DMS 273 (cell line): ENCODE data around the gene VSTM4.

Experiments
- DNase-seq: peaks from one replicate; lab custom pipeline; 2025; ENCODE audit not compliant: unreplicated experiment; lab: John Stamatoyannopoulos, UW

The VSTM4 gene, protein sequence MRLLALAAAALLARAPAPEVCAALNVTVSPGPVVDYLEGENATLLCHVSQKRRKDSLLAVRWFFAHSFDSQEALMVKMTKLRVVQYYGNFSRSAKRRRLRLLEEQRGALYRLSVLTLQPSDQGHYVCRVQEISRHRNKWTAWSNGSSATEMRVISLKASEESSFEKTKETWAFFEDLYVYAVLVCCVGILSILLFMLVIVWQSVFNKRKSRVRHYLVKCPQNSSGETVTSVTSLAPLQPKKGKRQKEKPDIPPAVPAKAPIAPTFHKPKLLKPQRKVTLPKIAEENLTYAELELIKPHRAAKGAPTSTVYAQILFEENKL

DNA sequence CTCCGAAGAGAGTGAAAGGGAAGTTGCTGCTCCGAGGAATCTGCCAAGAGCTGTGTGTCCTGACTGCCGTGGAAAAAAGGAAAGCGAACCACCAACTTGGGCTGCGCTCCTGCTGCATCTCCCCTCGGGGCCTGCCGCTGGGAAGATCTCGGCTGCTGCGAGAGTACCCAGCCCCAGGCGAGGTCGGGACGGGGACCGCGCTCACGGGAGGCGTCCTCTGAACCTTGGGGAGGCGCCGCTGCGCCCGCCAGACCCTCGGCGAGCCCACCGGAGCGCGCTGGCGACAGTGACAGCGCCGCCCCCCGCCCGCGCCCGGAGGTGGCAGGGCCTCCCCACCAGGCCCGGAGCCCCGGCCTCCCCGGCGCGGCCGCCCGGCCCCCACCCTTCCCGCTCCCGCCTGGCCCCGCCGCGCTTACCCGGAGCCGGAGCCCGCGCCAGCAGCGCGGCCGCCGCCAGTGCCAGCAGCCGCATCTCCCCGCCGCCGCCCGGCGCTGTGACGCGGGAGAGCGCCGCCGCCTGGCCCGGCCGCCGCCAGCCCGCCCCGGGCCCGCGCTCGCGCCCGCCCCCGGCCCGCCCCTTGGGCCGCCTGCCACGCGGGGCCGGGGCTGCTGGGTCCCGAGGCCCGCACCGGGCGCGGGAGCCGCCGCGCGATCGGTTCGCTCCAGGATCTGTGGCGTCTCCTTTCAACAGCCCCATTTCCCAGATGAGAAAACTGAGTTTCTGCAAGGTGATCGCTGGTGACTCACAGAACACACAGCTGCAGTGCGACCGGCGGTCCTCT is at the start of gene VSTM4:
VSTM4 (minus strand) TSS at position 508 of the 781 bp plus-strand sequence; CDS start at position 471, 37 bp downstream.
- DNase-seq, result peak; percentile 75

DNA sequence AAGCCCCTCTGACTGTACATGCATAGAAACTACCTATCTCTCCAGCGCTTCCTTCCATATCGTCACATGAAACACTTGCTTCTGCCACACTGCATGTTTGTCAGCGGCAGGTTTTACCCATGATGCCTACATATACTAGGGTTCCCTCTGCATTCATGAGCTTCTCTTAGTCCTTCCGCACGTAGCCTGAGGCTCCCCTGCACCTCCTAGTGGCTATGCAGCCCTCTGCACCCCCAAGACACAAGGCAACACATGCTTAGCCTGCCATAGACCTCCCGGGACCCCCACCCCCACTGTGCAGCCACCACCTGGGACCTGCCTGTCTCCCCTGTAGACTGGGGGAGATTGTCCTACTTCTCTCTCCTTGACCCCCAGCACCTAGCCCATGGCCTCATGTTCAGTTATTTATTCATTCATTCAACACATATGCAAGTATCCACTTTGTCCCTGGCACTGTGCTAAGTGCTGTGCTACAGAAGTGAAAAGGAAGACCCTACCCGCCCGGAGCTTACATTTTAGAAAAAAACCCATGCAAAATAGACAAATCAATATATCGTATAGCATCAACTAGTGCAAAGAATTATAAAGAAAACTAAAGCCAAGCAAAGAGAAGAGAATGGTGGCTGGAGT is 49.4 kb upstream of the VSTM4 start:
- DNase-seq, result peak; percentile 48

DNA sequence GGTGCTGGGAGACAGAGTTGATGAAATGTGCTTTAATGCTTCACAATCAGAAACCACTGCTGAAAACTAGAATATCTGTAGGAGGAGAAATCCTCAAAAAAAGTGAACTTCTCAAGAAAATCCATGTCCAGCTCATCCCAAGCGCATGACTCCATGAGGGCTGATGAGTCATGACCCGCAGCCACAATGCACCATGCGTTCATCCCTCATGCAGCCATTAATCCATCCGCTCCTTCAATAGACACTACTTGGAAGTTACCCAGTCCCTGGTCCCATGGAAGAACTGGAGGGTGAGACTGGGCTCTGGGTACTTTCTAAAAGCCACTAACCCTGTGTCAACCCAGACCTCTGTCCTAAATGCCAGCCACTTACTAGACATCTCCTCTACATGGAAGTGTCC is 48.4 kb upstream of the VSTM4 start:
- no peak for DNase-seq

DNA sequence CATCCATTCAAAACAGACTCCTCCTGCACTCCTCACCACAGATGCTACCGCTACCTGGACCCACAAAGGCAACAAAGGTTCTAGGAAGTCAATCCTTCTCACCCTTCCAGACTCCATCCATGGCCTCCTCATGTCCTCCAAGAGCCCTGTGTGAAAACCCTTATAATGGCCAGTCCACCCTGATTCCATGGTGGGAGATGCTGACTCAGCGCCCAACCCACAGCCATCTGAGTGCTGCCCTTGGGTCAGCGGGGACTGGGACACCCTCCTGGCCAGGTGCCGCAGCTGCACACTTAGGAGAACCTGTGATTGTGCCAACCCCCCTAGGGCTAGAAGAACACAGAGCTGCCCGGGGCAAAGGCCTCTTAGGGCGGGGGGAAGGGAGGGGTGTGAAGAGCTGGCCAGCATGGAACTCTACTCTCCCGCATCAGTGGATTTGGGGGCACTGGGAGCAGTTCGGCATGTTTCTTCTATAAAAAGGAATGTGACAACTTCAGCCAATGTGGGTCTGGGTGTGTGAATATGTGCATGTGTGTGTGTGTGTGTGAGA is 47.5 kb upstream of the VSTM4 start:
- DNase-seq, result no peak

DNA sequence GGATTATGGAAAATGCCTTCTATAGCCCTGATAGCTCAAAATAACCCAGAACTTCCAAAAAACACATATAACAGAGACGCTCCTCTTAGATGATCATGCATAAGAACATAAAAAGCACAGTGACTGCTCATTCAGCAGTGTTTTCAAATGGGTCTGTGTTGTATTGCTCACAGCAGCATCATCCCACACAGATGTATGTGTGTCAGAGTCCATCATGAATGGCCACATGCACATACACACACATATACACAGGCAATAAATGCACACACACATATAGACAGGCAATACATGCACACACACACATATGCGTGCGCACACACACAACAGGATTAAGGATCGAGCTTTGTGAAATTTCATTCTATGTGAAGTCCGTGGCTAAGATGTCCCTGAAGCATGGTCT is 46.7 kb upstream of the VSTM4 start:
- DNase-seq, result no peak

DNA sequence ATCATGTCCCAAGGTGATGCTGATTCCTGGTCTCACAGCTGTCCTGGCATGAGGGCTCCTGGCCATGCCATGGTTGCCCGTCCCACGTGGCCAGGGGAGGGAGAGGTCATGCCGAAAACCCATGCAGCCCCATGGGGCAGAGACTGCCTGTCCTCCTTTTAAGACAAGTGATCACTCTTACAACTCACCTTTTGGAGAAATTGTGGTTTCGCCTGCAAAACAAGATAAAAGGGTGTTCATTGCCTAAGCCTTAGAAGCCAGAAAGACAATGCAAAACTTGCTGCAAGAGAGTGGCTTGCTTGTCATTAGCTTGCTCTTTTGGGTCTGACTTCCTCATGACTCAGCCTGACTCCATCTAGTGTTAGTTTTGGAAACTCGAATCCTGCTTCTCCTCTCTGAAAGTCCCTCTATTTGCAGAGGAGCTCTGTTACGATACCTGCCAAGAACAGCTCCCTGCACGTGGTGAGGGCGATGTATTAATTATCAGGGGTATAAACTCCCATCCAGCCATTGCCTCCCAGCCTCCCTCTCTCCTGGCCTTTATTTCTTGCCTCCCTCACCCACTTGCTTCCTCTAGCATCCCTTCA is 46.2 kb upstream of the VSTM4 start:
- peak; percentile 44 for DNase-seq

DNA sequence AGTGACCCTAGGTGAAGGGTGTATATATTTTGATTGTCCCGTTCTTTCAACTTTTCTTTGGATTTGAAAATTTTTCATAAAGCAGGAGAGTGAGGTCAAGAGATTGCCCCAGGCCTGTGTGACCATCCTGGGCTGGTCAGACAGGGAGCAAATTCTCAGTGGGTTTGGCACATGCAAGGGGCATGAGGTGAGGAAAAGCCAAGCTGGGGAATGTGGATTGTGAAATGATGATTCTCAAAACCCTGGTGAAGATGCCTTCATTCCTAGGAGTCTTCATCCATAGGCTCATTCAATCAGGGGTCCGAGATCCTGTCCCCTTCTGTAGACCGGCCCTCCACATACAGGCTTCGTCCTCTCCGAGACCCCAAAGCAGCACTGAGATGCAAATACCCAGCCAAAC is 45.5 kb upstream of the VSTM4 start:
- no peak for DNase-seq

DNA sequence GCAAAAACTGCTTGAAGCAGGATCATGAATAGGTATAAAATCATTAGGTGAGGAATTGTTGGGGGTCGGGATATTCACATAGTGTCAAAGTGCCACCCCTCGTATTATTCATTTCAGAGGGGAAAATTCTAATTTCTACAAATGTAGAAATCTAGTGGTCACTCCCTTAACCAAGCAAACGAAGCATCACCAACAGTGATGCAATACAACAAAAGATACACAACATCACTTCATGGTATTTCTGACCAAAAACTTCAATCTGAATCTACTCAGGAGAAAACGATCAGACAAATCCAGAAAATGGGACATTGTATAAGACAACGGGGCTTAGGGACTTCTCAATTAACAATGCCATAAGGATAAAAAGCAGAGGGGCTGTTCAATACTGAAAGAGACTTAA is 44.8 kb upstream of the VSTM4 start:
- DNase-seq, result no peak

DNA sequence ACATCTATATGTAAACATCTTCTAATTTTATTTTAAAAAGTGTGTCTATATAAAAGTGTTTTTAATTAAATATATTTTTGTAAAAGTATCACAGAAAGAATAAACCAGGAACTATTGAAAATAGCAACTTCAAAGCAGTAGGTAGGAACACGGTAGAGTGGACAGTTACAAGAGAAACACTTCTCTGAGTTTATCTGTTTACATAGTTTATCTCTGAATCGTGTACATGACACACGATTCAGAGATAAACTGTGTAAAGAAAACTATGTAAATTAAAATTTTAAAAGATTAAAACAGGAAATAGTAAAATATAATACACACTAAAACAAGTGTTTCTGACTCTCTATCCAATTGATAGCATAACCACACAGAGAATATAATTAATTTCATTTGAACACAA is 43.6 kb upstream of the VSTM4 start:
- no peak for DNase-seq

DNA sequence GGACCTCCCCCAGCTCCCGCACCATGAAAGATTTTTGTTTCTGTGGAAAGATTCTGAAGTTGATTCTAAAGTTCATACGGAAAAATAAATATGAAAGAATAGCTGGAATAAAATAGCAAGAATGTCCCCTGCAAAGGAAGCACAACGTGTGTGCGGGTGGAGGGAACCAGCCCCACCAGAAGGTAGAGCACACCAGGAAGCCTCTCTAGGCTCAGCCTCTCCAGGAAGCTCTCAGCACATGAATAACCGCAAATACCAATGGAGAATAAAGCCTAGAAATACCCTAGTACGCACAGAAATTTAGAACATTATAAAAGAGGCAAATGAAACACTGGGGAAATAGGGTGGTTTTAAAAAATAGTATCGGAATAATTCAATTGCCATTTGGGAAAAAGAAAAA is 43.1 kb upstream of the VSTM4 start:
- no peak for DNase-seq

DNA sequence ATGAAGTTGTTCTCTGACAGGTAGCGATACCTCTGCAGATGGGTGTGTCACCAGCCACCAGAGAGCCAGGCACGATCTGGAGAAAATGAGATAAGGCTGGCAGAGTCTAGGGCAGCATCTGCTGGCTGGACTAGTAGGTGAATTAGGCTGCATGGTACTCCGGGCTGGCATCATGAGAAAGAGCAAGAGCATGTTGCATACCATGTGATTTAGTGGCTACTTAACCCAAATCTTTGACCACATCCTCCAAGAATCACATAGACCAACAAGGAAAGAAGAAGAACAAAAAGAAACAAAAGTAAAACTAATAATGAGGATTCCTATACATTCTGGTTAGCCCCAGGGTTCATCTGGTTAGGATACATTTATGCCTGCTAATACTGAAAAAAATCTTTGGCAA is 41.9 kb upstream of the VSTM4 start:
- DNase-seq, result no peak

DNA sequence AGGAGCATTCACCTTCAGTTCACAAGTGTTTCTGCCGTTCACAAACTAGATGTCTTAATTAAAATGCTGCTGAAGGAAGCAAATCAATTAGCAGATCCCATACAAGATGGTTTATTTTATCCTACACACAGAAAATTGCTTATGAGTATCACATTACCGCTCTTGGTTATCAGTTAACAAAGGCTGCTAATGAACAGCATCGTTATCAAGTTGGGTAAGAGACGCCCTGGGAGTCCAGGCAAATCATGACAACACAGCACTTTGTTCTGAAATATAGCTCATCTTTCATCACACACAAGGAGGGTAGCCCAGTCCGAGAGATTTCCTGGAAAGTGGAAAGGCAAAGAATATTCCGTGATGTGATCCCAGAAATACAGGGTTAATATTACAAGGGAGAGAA is 39.3 kb upstream of the VSTM4 start:
- no peak for DNase-seq

DNA sequence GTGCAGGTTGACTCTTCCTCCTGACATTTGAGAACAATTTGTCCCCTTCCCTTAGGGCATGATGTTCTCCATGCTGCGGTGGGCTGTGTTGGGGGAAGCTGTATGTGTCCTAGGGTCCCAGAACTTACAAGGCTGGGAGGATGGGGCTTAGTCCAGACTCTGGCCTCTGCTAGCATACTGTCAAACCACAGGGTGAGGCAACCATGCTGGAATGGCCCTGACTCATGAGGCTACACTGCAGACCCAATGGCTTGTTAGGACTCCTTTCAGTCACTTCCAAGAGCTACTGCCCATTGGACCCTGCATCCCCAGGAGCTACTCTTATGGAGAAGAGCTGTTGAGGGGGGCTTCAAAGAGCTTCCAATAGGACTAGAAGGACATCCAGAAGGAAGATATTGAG is 38.6 kb upstream of the VSTM4 start:
- DNase-seq, result no peak

DNA sequence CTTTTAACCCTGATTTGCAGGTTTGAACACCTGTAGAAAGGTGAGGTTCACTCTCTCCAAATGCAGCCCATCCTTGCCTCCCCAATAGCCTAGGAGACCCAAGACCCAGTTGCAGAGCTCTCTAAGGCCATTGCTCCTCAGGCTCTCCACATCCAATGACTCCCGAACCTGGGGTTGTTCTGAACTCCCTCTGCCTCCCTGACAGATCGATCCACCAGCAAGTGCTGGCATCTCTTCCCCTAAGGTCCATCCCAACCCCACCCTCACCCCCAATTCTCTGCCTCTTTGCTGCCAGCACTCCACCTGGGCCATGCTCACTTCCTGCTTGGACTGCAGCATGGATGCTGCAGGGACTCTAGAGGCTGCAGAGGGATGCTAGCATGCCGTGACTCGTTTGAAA is 37.8 kb upstream of the VSTM4 start:
- DNase-seq, result no peak

DNA sequence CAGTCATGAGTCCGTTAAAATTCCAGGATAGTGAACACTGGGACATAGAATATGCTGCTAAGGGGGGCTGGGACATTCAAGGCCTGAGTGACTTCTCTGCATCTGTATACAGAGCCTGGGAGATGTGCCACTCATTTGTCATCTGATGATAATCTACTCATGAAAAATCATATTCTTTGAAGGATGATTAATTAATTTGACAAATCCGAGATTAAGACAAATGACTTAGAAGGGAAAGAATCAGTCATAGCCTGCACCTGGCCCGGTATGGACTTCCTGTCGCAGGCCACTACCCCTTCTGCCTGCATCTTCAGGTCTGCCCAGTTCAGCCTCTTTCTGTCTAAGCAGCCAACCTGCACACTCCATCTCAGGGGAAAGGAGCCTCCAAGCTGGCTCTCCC is 37.3 kb upstream of the VSTM4 start:
- no peak for DNase-seq

DNA sequence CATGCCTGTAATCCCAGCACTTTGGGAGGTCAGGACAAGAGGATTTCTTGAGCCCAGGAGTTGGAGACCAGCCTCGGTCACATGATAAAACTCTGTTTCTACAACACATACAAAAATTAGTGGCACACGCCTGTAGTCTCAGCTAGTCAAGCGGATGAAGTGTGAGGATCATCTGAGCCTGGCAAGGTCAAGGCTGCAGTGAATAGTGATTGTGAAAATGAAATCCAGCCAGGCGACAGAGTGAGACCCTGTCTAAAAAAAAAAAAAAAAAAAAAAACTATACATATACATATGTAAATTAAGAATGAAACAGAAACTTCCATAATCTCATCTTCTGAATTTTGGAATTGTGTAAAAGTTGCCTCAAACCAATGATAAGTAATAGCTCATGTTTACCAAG is 36.7 kb upstream of the VSTM4 start:
- DNase-seq, result no peak

DNA sequence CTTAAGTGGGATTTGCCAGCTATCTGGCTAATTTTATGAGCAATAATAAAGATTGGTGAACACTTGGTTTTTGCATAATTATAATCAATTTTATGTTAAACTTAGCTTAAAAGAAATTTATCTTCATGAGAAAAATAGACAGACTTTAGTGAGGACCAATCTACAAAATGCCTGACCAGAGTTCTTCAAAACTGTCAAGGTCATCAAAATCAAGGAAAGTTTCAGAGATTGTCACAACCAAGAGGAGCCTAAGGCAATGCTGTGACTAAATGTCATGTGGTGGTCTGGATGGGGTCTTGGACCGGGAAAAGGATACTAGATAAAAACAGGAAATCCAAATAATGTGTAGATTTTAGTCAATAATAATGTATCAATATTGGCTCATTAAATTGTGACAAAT is 36.2 kb upstream of the VSTM4 start:
- DNase-seq, result no peak

DNA sequence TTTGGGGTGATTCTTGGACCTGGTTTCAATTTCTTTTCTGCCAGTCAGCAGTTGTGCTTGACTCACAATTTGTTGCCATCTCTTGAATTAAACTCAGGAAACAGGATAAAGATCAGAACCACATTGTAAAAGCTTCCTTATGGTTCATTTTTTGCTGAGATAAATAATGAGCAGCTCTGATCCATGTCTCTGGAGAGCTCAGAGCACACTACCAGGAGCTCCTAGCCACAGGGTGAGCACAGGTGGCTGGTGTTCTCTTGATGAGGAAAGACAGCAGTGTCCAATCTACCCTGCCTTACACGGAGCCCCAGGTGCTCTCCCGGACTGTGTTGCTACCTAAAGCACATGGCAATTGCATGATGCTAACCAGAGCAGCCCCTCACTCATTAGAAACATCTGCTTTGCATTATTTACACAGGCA is 35.7 kb upstream of the VSTM4 start:
- DNase-seq, result no peak

DNA sequence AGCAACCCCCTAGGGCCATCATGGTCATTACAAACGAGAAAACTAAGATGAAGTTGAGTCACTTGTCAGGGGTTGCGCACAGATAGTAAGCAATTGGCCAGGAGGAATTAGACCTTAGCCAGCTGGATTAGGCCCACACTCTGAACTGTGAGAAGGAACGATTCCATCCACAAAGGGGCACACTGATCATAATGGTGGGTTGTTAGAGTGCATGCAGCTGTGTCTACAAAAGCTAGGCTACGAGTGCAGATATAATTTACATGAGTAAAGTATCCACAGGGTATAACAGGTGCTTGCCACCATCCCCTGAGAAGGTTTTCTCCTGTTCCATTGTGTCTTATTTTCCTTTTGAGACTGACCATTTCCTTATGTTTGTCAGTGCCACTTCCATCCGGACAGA is 35.1 kb upstream of the VSTM4 start:
- DNase-seq, result no peak

DNA sequence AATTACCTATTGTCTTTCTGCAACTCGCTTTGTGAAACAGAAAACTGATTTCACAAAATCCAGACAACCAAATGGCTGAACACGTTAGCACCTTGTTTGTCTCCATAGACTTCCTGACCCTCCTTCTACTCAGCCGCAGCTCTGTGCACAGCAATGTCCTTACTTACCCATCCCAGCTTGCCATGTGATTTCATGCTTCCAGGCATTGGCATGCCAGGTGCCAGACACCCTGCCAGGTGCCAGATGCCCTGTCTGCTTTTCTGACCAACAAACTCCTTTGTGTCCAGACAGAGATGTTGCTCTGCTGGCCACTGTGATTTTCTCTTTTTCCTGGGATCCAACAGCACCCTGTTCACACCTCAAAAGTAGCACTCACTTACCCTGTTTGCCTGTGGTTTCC is 34.6 kb upstream of the VSTM4 start:
- no peak for DNase-seq

DNA sequence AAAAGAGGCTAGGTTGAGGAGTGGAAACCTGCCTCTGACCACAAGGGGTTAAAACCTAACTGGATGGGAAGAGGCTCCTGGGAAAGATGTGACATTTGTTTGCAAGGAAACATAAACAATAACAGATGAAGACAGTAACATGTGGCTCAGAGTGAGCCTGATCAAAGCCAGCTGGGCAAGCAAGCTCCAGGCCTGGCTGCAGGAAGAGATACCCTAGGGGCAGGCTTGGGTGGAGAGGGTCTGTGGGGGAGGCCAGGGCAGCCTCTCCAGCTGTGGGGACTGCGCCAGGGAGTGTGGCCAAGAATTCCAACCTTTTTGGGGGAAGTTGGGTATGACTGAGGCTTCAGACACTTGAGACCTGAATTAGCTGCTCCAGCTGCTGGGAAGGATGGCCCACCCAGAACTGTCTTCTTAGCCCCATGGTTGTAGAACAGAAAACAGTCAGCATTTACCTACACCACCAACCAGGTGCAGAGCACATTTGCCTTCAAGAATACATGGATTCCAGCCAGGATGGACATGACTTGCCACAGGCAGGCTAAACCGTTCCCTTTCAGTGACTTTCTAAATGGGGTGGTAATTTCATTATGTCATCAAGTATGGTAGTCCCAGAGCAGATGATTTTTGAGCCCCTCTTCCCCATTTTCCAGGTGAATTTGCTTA is 28.9 kb upstream of the VSTM4 start:
- DNase-seq, result no peak
